ENCODE measurements around the gene SSBP3.

The SSBP3 gene

GRCh38 chr1:54314696-54315095, 91.5 kb downstream of the SSBP3 start:
- ATAC-seq = no peak
- no peaks in the 10 kb centered on the region for H3K27me3 Mint-ChIP-seq
- peaks cover 12% of the 10 kb centered on the region for H3K4me1 Mint-ChIP-seq
- H3K9me3 Mint-ChIP-seq = no peaks in the 10 kb centered on the region
- peak overlapping the region; percentile 5 for H3K27ac Mint-ChIP-seq
- no peak overlapping the region for H3K4me3 Mint-ChIP-seq
- peaks cover under 1% of the 10 kb centered on the region for H3K36me3 Mint-ChIP-seq

- no peak for ATAC-seq
- Mint-ChIP-seq H3K4me3 (no peak overlapping the region), H3K4me1 (peaks cover 11% of the 10 kb centered on the region), H3K27ac (no peak overlapping the region), H3K27me3 (no peaks in the 10 kb centered on the region), H3K36me3 (no peaks in the 10 kb centered on the region), H3K9me3 (no peaks in the 10 kb centered on the region)
These were observed 93.3 kb downstream of the SSBP3 start for GRCh38 chr1:54312796-54313316.

GRCh38 chr1:54311506-54311905, 94.7 kb downstream of the SSBP3 start:
- Mint-ChIP-seq H3K27ac (no peak overlapping the region), H3K9me3 (no peaks in the 10 kb centered on the region), H3K4me1 (peaks cover 11% of the 10 kb centered on the region), H3K36me3 (no peaks in the 10 kb centered on the region), H3K4me3 (no peak overlapping the region), H3K27me3 (no peaks in the 10 kb centered on the region)
- no peak for ATAC-seq

GRCh38 chr1:54310439-54311328, 95.5 kb downstream of the SSBP3 start:
- ATAC-seq = no peak
- no peak overlapping the region for H3K27ac Mint-ChIP-seq
- H3K36me3 Mint-ChIP-seq = no peaks in the 10 kb centered on the region
- no peaks in the 10 kb centered on the region for H3K9me3 Mint-ChIP-seq
- H3K4me3 Mint-ChIP-seq = no peak overlapping the region
- H3K4me1 Mint-ChIP-seq = peaks cover 11% of the 10 kb centered on the region
- H3K27me3 Mint-ChIP-seq = no peaks in the 10 kb centered on the region

- Mint-ChIP-seq H3K36me3 (no peaks in the 10 kb centered on the region), H3K9me3 (no peaks in the 10 kb centered on the region), H3K4me1 (peaks cover 11% of the 10 kb centered on the region), H3K27me3 (no peaks in the 10 kb centered on the region), H3K27ac (no peak overlapping the region), H3K4me3 (no peak overlapping the region)
- no peak for ATAC-seq
These were observed 96.4 kb downstream of the SSBP3 start for GRCh38 chr1:54309631-54310366.

GRCh38 chr1:54307305-54307704, 98.9 kb downstream of the SSBP3 start:
- Mint-ChIP-seq H3K9me3 (no peaks in the 10 kb centered on the region), H3K4me3 (no peak overlapping the region), H3K4me1 (peaks cover 11% of the 10 kb centered on the region), H3K27ac (no peak overlapping the region), H3K36me3 (no peaks in the 10 kb centered on the region), H3K27me3 (no peaks in the 10 kb centered on the region)
- no peak for ATAC-seq

- no peak for ATAC-seq
- peaks cover 3% of the 10 kb centered on the region for H3K4me1 Mint-ChIP-seq
- no peak overlapping the region for H3K27ac Mint-ChIP-seq
- no peaks in the 10 kb centered on the region for H3K9me3 Mint-ChIP-seq
- H3K4me3 Mint-ChIP-seq = no peak overlapping the region
- no peaks in the 10 kb centered on the region for H3K27me3 Mint-ChIP-seq
- H3K36me3 Mint-ChIP-seq = no peaks in the 10 kb centered on the region
These were observed 100.2 kb downstream of the SSBP3 start for GRCh38 chr1:54305906-54306514.

GRCh38 chr1:54304518-54304917, 101.7 kb downstream of the SSBP3 start:
- Mint-ChIP-seq H3K9me3 (no peaks in the 10 kb centered on the region), H3K27me3 (no peaks in the 10 kb centered on the region), H3K27ac (no peak overlapping the region), H3K4me1 (peaks cover 6% of the 10 kb centered on the region), H3K4me3 (no peak overlapping the region), H3K36me3 (no peaks in the 10 kb centered on the region)
- ATAC-seq = no peak

GRCh38 chr1:54302951-54303843, 103.0 kb downstream of the SSBP3 start:
- Mint-ChIP-seq H3K36me3 (no peaks in the 10 kb centered on the region), H3K27me3 (no peaks in the 10 kb centered on the region), H3K27ac (no peak overlapping the region), H3K4me1 (peaks cover 19% of the 10 kb centered on the region), H3K9me3 (no peaks in the 10 kb centered on the region), H3K4me3 (no peak overlapping the region)
- no peak for ATAC-seq

GRCh38 chr1:54302549-54302948, 103.6 kb downstream of the SSBP3 start:
- H3K9me3 Mint-ChIP-seq = no peaks in the 10 kb centered on the region
- no peak overlapping the region for H3K4me3 Mint-ChIP-seq
- H3K27me3 Mint-ChIP-seq = no peaks in the 10 kb centered on the region
- H3K36me3 Mint-ChIP-seq = no peaks in the 10 kb centered on the region
- peaks cover 21% of the 10 kb centered on the region for H3K4me1 Mint-ChIP-seq
- H3K27ac Mint-ChIP-seq = no peak overlapping the region
- no peak for ATAC-seq

- Mint-ChIP-seq H3K9me3 (no peaks in the 10 kb centered on the region), H3K27ac (no peak overlapping the region), H3K36me3 (no peaks in the 10 kb centered on the region), H3K4me3 (no peak overlapping the region), H3K27me3 (no peaks in the 10 kb centered on the region), H3K4me1 (peaks cover 21% of the 10 kb centered on the region)
- ATAC-seq = no peak
These were observed 104.7 kb downstream of the SSBP3 start for GRCh38 chr1:54301497-54301896.

- H3K27ac Mint-ChIP-seq = no peak overlapping the region
- H3K9me3 Mint-ChIP-seq = no peaks in the 10 kb centered on the region
- no peaks in the 10 kb centered on the region for H3K36me3 Mint-ChIP-seq
- no peaks in the 10 kb centered on the region for H3K27me3 Mint-ChIP-seq
- no peak for ATAC-seq
- peaks cover 21% of the 10 kb centered on the region for H3K4me1 Mint-ChIP-seq
- H3K4me3 Mint-ChIP-seq = no peak overlapping the region
These were observed 105.8 kb downstream of the SSBP3 start for GRCh38 chr1:54300401-54300800.

GRCh38 chr1:54299037-54299436, 107.2 kb downstream of the SSBP3 start:
- H3K27ac Mint-ChIP-seq = no peak overlapping the region
- ATAC-seq = no peak
- peaks cover 21% of the 10 kb centered on the region for H3K4me1 Mint-ChIP-seq
- H3K4me3 Mint-ChIP-seq = no peak overlapping the region
- H3K9me3 Mint-ChIP-seq = no peaks in the 10 kb centered on the region
- no peaks in the 10 kb centered on the region for H3K27me3 Mint-ChIP-seq
- H3K36me3 Mint-ChIP-seq = no peaks in the 10 kb centered on the region

GRCh38 chr1:54298284-54299033, 107.7 kb downstream of the SSBP3 start:
- Mint-ChIP-seq H3K36me3 (no peaks in the 10 kb centered on the region), H3K9me3 (no peaks in the 10 kb centered on the region), H3K4me3 (no peak overlapping the region), H3K27ac (no peak overlapping the region), H3K27me3 (no peaks in the 10 kb centered on the region), H3K4me1 (peaks cover 21% of the 10 kb centered on the region)
- ATAC-seq = no peak
